Ramos (cell line): ENCODE measurements around the gene CACNA1H.
"Not testable (repeated sequence)": the region's sequence is repeated elsewhere in the genome, so short reads cannot be mapped to it uniquely, and the experiment has no call there.

Experiments used
- in situ Hi-C: fragments of 300-500 bp; cut with MboI; formaldehyde crosslinking; loops from one replicate; pipeline ENCODE4 v1.14.3; 2022; ENCODE audit warnings: low sequenced_read_pairs; ENCODE audit not compliant: unreplicated experiment

CACNA1H gene

GRCh38 chr16:1220841-1221627 lies 68.1 kb downstream of the CACNA1H start:
- in situ Hi-C loops: no loop called here

GRCh38 chr16:1221628-1222552 lies 69.0 kb downstream of the CACNA1H start:
- in situ Hi-C loops: no loop called here

- in situ Hi-C loops: no loop called here
Measured at GRCh38 chr16:1222553-1223354, 69.8 kb downstream of the CACNA1H start.

GRCh38 chr16:1223355-1224214 lies 70.7 kb downstream of the CACNA1H start:
- in situ Hi-C loops: no loop called here

- in situ Hi-C loops: no loop called here
Measured at GRCh38 chr16:1224558-1224957, 71.7 kb downstream of the CACNA1H start.

- in situ Hi-C loops: no loop called here
Measured at GRCh38 chr16:1225051-1225451, 72.1 kb downstream of the CACNA1H start, which contains the start of gene TPSG1. Gene TPSG1, minus strand, starts transcription at chr16:1225268. Its CDS starts 16 bp downstream, at chr16:1225252.

GRCh38 chr16:1225728-1226311 lies 72.9 kb downstream of the CACNA1H start:
- in situ Hi-C loops: not testable (repeated sequence)

- in situ Hi-C loops: not testable (repeated sequence)
Measured at GRCh38 chr16:1226692-1227091, 73.8 kb downstream of the CACNA1H start.

GRCh38 chr16:1228227-1228626 lies 75.3 kb downstream of the CACNA1H start:
- in situ Hi-C loops: not testable (repeated sequence)

- in situ Hi-C loops: not testable (repeated sequence)
Measured at GRCh38 chr16:1229476-1229875, 76.6 kb downstream of the CACNA1H start.

GRCh38 chr16:1230084-1230470 lies 77.2 kb downstream of the CACNA1H start, which contains the start of gene TPSB2:
Gene TPSB2, minus strand, starts transcription at chr16:1230184. Its CDS starts 233 bp downstream, at chr16:1229951.
- in situ Hi-C loops: not testable (repeated sequence)

- in situ Hi-C loops: not testable (repeated sequence)
Measured at GRCh38 chr16:1230471-1231212, 77.7 kb downstream of the CACNA1H start.

GRCh38 chr16:1231301-1231700 lies 78.4 kb downstream of the CACNA1H start:
- in situ Hi-C loops: not testable (repeated sequence)

- in situ Hi-C loops: not testable (repeated sequence)
Measured at GRCh38 chr16:1232049-1232748, 79.3 kb downstream of the CACNA1H start.

GRCh38 chr16:1236659-1237058 lies 83.8 kb downstream of the CACNA1H start:
- in situ Hi-C loops: not testable (repeated sequence)

GRCh38 chr16:1237990-1238389 lies 85.1 kb downstream of the CACNA1H start:
- in situ Hi-C loops: no loop called here

GRCh38 chr16:1238909-1239308 lies 86.0 kb downstream of the CACNA1H start:
- in situ Hi-C loops: not testable (repeated sequence)

- in situ Hi-C loops: not testable (repeated sequence)
Measured at GRCh38 chr16:1239575-1239974, 86.7 kb downstream of the CACNA1H start.
